ENCODE results near the gene CYP26B1.

Gene CYP26B1

GRCh38 chr2:72154386-72154975 lies 6.8 kb upstream of the CYP26B1 start:
- DNase-seq: no peak

GRCh38 chr2:72153924-72154323 lies 6.3 kb upstream of the CYP26B1 start:
- DNase-seq: no peak

GRCh38 chr2:72153026-72153791 lies 5.5 kb upstream of the CYP26B1 start:
- no peak for DNase-seq

- DNase-seq: no peak
These were observed 3.2 kb upstream of the CYP26B1 start for GRCh38 chr2:72150861-72151356.

GRCh38 chr2:72150157-72150860 lies 2.6 kb upstream of the CYP26B1 start:
- DNase-seq: peak; percentile 55

GRCh38 chr2:72149556-72150156 lies 2.0 kb upstream of the CYP26B1 start:
- peak; percentile 19 for DNase-seq

- peak; percentile 34 for DNase-seq
These were observed 1.3 kb upstream of the CYP26B1 start for GRCh38 chr2:72148837-72149555.

GRCh38 chr2:72148003-72148836 lies 558 bp upstream of the CYP26B1 start:
- DNase-seq: no peak

- no peak for DNase-seq
These were observed 1.0 kb downstream of the CYP26B1 start for GRCh38 chr2:72146347-72147302.

GRCh38 chr2:72145658-72146329 lies 1.9 kb downstream of the CYP26B1 start:
- DNase-seq: no peak

GRCh38 chr2:72145289-72145657 lies 2.4 kb downstream of the CYP26B1 start:
- no peak for DNase-seq

GRCh38 chr2:72144632-72145288 lies 2.9 kb downstream of the CYP26B1 start:
- DNase-seq: no peak

- DNase-seq: no peak
These were observed 3.4 kb downstream of the CYP26B1 start for GRCh38 chr2:72144274-72144631.

- DNase-seq: no peak
These were observed 4.0 kb downstream of the CYP26B1 start for GRCh38 chr2:72143441-72144273.

- DNase-seq: no peak
These were observed 4.9 kb downstream of the CYP26B1 start for GRCh38 chr2:72142570-72143440.

- no peak for DNase-seq
These were observed 5.7 kb downstream of the CYP26B1 start for GRCh38 chr2:72141881-72142451.

- DNase-seq: no peak
These were observed 6.5 kb downstream of the CYP26B1 start for GRCh38 chr2:72141032-72141645.

Data from stimulated activated CD4-positive, alpha-beta T cell treated with anti-CD3 and anti-CD28 coated beads, Interleukin-4, amount 100 ng/mL, for 1 hour (primary cell).